NCI-H2227 (cell line): ENCODE data around the gene NFYA.
"Not testable (repeated sequence)": the region's sequence is repeated elsewhere in the genome, so short reads cannot be mapped to it uniquely, and the experiment has no call there.

Experiments used
- DNase-seq: peaks from one replicate; lab custom pipeline; 2025; ENCODE audit not compliant: unreplicated experiment; lab: John Stamatoyannopoulos, UW

The NFYA gene

GRCh38 chr6:41115027-41115426, 42.3 kb downstream of the NFYA start:
- not testable (repeated sequence) for DNase-seq

GRCh38 chr6:41119508-41119907, 46.7 kb downstream of the NFYA start:
- DNase-seq, result no peak

GRCh38 chr6:41120058-41120457, 47.3 kb downstream of the NFYA start:
- no peak for DNase-seq

- DNase-seq, result no peak
These were observed 49.6 kb downstream of the NFYA start for GRCh38 chr6:41122373-41122772.

- no peak for DNase-seq
These were observed 50.1 kb downstream of the NFYA start for GRCh38 chr6:41122918-41123317.

- DNase-seq, result no peak
These were observed 52.5 kb downstream of the NFYA start for GRCh38 chr6:41125282-41125681.

GRCh38 chr6:41132254-41132653, 59.5 kb downstream of the NFYA start:
- peak; percentile 12 for DNase-seq

- DNase-seq, result no peak
These were observed 62.5 kb downstream of the NFYA start for GRCh38 chr6:41135062-41135832.

GRCh38 chr6:41136911-41137310, 64.1 kb downstream of the NFYA start:
- no peak for DNase-seq

- DNase-seq, result no peak
These were observed 75.1 kb downstream of the NFYA start for GRCh38 chr6:41147917-41148316.
